ENCODE data around the gene IFNB1. TPM values are rescaled to one million over a fixed set of nuclear protein-coding genes. Genes with fewer than 3 reads are reported as not detected.

IFNB1 gene
- total RNA-seq, 2 experiments from 2014 or later: 0.44 to 0.57 TPM

DNA sequence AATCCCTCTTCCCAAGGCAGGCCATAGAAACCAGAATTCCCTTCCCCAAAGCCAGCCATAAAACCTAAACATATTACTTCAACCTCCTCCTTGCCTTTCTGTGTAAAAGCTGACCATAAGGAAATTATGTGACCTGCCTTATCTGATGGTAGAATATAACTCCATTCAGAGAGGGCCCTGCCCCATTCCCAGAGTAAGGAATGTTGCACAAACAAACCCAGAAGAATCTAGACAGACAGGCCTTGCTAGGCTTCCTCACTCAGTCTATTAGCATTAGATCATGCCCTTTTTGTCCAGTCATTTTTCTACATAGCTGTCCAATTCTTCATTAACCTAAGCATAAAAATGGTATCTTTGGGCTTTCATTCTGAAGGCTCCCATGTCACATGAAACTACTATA, 17.8 kb upstream of the IFNB1 start:
- Mint-ChIP-seq H3K36me3 (ENCODE audit: low read depth) (peaks cover 2% of the 10 kb centered on the region), H3K9me3 (no peaks in the 10 kb centered on the region), H3K27me3 (ENCODE audit: low read depth) (no peaks in the 10 kb centered on the region), H3K4me1 (ENCODE audit: low read depth) (peaks cover 39% of the 10 kb centered on the region), H3K4me3 (peak overlapping the region; percentile 76), H3K27ac (peak overlapping the region; percentile 94)
- intact Hi-C loops (cut with micrococcal nuclease): loop anchor here (5.0 kb wide), 1 partner anchor 1168 kb away; no protein-coding TSS in a partner anchor
- CTCF ChIA-PET: interaction anchor here (0.6 to 2.3 kb wide), 7 partner anchors 11 to 237 kb away, joined by 3 to 10 read pairs (median 3); no protein-coding TSS in a partner anchor
- no peak for DNase-seq

DNA sequence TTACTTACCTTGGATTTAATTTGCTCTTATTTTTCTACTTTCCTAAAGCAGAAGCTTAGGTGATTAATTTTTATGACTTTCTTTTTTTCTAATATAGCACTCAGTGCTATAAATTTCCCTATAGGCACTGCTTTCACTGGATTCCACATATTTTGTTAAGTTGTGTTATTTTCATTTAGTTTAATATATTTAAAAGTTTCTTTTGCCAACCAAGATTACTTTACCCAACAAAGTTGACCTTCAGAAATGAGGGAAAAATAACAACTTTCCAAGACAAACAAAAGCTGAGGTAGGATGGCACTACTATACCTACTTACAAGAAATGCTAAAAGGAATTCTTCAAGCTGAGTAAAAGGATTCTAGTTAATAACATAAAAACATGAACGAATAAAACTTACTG, 8.8 kb upstream of the IFNB1 start:
- Mint-ChIP-seq H3K4me1 (ENCODE audit: low read depth) (peaks cover 22% of the 10 kb centered on the region), H3K27me3 (ENCODE audit: low read depth) (no peaks in the 10 kb centered on the region), H3K36me3 (ENCODE audit: low read depth) (no peaks in the 10 kb centered on the region), H3K9me3 (peaks cover 11% of the 10 kb centered on the region), H3K4me3 (no peak overlapping the region), H3K27ac (no peak overlapping the region)
- DNase-seq: no peak
- intact Hi-C loops (cut with micrococcal nuclease): no loop called here
- CTCF ChIA-PET: no interaction called here

DNA sequence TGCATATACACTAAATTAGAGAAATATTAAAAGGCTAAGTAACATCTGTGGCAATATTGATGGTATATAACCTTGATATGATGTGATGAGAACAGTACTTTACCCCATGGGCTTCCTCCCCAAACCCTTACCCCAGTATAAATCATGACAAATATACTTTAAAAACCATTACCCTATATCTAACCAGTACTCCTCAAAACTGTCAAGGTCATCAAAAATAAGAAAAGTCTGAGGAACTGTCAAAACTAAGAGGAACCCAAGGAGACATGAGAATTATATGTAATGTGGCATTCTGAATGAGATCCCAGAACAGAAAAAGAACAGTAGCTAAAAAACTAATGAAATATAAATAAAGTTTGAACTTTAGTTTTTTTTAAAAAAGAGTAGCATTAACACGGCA, 7.3 kb upstream of the IFNB1 start:
- no peak overlapping the region for H3K4me3 Mint-ChIP-seq
- H3K9me3 Mint-ChIP-seq: peaks cover 11% of the 10 kb centered on the region
- intact Hi-C loops (cut with micrococcal nuclease): no loop called here
- H3K36me3 Mint-ChIP-seq (ENCODE audit: low read depth): no peaks in the 10 kb centered on the region
- H3K27me3 Mint-ChIP-seq (ENCODE audit: low read depth): no peaks in the 10 kb centered on the region
- no peak overlapping the region for H3K27ac Mint-ChIP-seq
- CTCF ChIA-PET: interaction anchor here (1.0 kb wide), 1 partner anchor 200 kb away, joined by 3 read pairs; no protein-coding TSS in a partner anchor
- H3K4me1 Mint-ChIP-seq (ENCODE audit: low read depth): peaks cover 23% of the 10 kb centered on the region
- no peak for DNase-seq

DNA sequence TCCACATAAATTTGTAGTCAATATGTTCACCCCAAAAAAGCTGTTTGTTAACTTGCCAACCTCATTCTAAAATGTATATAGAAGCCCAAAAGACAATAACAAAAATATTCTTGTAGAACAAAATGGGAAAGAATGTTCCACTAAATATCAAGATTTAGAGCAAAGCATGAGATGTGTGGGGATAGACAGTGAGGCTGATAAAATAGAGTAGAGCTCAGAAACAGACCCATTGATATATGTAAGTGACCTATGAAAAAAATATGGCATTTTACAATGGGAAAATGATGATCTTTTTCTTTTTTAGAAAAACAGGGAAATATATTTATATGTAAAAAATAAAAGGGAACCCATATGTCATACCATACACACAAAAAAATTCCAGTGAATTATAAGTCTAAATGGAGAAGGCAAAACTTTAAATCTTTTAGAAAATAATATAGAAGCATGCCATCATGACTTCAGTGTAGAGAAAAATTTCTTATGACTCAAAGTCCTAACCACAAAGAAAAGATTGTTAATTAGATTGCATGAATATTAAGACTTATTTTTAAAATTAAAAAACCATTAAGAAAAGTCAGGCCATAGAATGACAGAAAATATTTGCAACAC, 6.6 kb upstream of the IFNB1 start:
- CTCF ChIA-PET: no interaction called here
- Mint-ChIP-seq H3K27me3 (ENCODE audit: low read depth) (no peaks in the 10 kb centered on the region), H3K4me3 (no peak overlapping the region), H3K9me3 (peaks cover 11% of the 10 kb centered on the region), H3K27ac (no peak overlapping the region), H3K36me3 (ENCODE audit: low read depth) (no peaks in the 10 kb centered on the region), H3K4me1 (ENCODE audit: low read depth) (peaks cover 23% of the 10 kb centered on the region)
- DNase-seq: no peak
- intact Hi-C loops (cut with micrococcal nuclease): no loop called here

DNA sequence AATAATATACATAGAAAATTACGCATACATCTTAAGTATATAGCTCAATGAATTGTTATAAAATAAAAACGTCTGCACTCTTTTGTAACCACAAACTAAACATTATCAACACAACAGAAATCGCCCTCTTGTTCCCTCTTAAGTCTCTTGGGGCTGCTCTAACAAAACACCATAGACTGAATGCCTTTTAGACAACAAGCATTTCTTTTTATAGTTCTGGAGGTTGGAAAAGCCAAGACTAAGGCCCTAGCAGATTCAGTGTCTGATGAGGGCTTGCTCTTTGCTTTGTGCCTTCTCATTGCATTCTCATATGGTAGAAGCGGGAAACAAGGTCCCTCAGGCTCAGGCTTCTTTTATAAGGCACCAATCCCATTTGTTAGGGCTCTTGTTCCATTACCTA, 4.9 kb upstream of the IFNB1 start:
- H3K36me3 Mint-ChIP-seq (ENCODE audit: low read depth): no peaks in the 10 kb centered on the region
- peaks cover 29% of the 10 kb centered on the region for H3K4me1 Mint-ChIP-seq (ENCODE audit: low read depth)
- H3K27me3 Mint-ChIP-seq (ENCODE audit: low read depth): no peaks in the 10 kb centered on the region
- intact Hi-C loops (cut with micrococcal nuclease): loop anchor here (1.0 kb wide), 1 partner anchor 52 kb away; no protein-coding TSS in a partner anchor
- H3K9me3 Mint-ChIP-seq: peaks cover 7% of the 10 kb centered on the region
- H3K4me3 Mint-ChIP-seq: no peak overlapping the region
- H3K27ac Mint-ChIP-seq: no peak overlapping the region
- CTCF ChIA-PET: interaction anchor here (0.7 to 2.3 kb wide), 2 partner anchors 29 to 247 kb away, joined by 3 to 19 read pairs; no protein-coding TSS in a partner anchor
- no peak for DNase-seq

GRCh38 chr9:21081999-21082398, 4.3 kb upstream of the IFNB1 start:
- DNase-seq: peak; percentile 12
- Mint-ChIP-seq H3K4me1 (ENCODE audit: low read depth) (peaks cover 29% of the 10 kb centered on the region), H3K27me3 (ENCODE audit: low read depth) (no peaks in the 10 kb centered on the region), H3K4me3 (peak overlapping the region; percentile 26), H3K9me3 (peaks cover 3% of the 10 kb centered on the region), H3K27ac (no peak overlapping the region), H3K36me3 (ENCODE audit: low read depth) (no peaks in the 10 kb centered on the region)
- intact Hi-C loops (cut with micrococcal nuclease): loop anchor here (1.0 kb wide), 1 partner anchor 52 kb away; no protein-coding TSS in a partner anchor
- CTCF ChIA-PET: interaction anchor here (0.7 to 2.3 kb wide), 4 partner anchors 15 to 246 kb away, joined by 3 to 19 read pairs (median 4); no protein-coding TSS in a partner anchor

DNA sequence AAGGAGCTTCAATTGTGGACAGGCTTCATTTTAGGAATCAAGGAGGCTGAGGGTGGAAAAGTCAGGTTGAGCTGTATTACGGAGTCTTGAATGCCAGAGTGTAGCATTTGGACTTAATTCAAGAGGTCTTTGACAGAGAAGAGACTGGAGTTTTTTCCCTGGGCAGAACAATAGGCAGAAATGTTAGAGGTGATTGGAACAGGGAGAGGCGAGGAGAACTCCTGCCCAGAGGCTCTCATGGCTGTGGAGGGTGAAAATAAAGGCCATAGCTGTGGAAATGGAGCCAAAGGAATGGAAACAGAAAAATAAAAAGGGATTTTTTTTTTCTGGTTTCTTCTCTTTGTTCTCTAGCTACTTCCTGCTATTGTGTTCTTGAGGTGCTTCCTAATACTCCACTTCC, 3.7 kb upstream of the IFNB1 start:
- intact Hi-C loops (cut with micrococcal nuclease): no loop called here

GRCh38 chr9:21080793-21081192, 3.1 kb upstream of the IFNB1 start:
- CTCF ChIA-PET: interaction anchor here (1.6 to 2.3 kb wide), 2 partner anchors 16 to 31 kb away, joined by 4 to 19 read pairs; no protein-coding TSS in a partner anchor

More for the DNA sequence above, 3.7 kb upstream of the IFNB1 start:
- Mint-ChIP-seq H3K27ac (no peak overlapping the region), H3K36me3 (ENCODE audit: low read depth) (no peaks in the 10 kb centered on the region), H3K27me3 (ENCODE audit: low read depth) (no peaks in the 10 kb centered on the region), H3K4me1 (ENCODE audit: low read depth) (peaks cover 29% of the 10 kb centered on the region), H3K9me3 (no peaks in the 10 kb centered on the region), H3K4me3 (no peak overlapping the region)
- no peak for DNase-seq
- CTCF ChIA-PET: interaction anchor here (0.8 to 2.3 kb wide), 3 partner anchors 15 to 159 kb away, joined by 3 to 19 read pairs (median 4); no protein-coding TSS in a partner anchor

GRCh38 chr9:21078702-21079101, 960 bp upstream of the IFNB1 start:
- no peaks in the 10 kb centered on the region for H3K9me3 Mint-ChIP-seq
- CTCF ChIA-PET: interaction anchor here (0.5 to 3.5 kb wide), 10 partner anchors 11 to 722 kb away, joined by 3 to 57 read pairs (median 4); no protein-coding TSS in a partner anchor

More at GRCh38 chr9:21080793-21081192, 3.1 kb upstream of the IFNB1 start:
- H3K9me3 Mint-ChIP-seq: no peaks in the 10 kb centered on the region
- no peak for DNase-seq
- peaks cover 29% of the 10 kb centered on the region for H3K4me1 Mint-ChIP-seq (ENCODE audit: low read depth)
- no peaks in the 10 kb centered on the region for H3K36me3 Mint-ChIP-seq (ENCODE audit: low read depth)
- intact Hi-C loops (cut with micrococcal nuclease): no loop called here
- no peak overlapping the region for H3K4me3 Mint-ChIP-seq
- H3K27me3 Mint-ChIP-seq (ENCODE audit: low read depth): no peaks in the 10 kb centered on the region
- H3K27ac Mint-ChIP-seq: no peak overlapping the region

DNA sequence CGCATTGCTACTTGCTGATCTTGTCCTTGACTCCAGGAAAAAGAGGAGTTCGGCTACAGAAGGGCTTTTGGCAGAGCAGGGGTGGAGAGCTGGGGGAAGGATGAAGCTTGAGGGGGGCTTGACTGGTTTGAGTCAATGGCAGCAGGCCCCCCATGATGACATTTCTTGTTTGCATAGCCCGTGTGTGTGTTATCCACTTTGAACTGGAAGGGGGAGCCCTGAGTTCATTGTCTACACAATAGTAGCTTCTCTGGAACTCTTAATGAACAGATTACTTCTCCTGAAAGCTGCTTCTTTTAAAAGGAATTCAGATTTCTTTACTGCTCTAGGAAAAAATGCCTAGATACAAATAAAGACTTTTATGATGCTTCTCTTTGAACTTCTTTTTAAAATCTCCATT, 2.3 kb downstream of the IFNB1 start:
- H3K27me3 Mint-ChIP-seq (ENCODE audit: low read depth): no peaks in the 10 kb centered on the region
- no peak for DNase-seq
- no peak overlapping the region for H3K4me3 Mint-ChIP-seq
- H3K36me3 Mint-ChIP-seq (ENCODE audit: low read depth): peaks cover 1% of the 10 kb centered on the region
- CTCF ChIA-PET: interaction anchor here (0.8 to 1.9 kb wide), 6 partner anchors 10 to 120 kb away, joined by 3 to 15 read pairs (median 4); no protein-coding TSS in a partner anchor
- peaks cover 7% of the 10 kb centered on the region for H3K4me1 Mint-ChIP-seq (ENCODE audit: low read depth)
- intact Hi-C loops (cut with micrococcal nuclease): no loop called here
- H3K27ac Mint-ChIP-seq: no peak overlapping the region
- H3K9me3 Mint-ChIP-seq: no peaks in the 10 kb centered on the region

More at GRCh38 chr9:21078702-21079101, 960 bp upstream of the IFNB1 start:
- peaks cover 27% of the 10 kb centered on the region for H3K4me1 Mint-ChIP-seq (ENCODE audit: low read depth)
- no peaks in the 10 kb centered on the region for H3K36me3 Mint-ChIP-seq (ENCODE audit: low read depth)
- H3K27ac Mint-ChIP-seq: peak overlapping the region; percentile 37
- intact Hi-C loops (cut with micrococcal nuclease): loop anchor here (1.0 to 2.0 kb wide), 3 partner anchors 18 to 33 kb away; no protein-coding TSS in a partner anchor
- H3K4me3 Mint-ChIP-seq: no peak overlapping the region
- no peaks in the 10 kb centered on the region for H3K27me3 Mint-ChIP-seq (ENCODE audit: low read depth)
- no peak for DNase-seq

- intact Hi-C loops (cut with micrococcal nuclease): no loop called here
- no peak for DNase-seq
- Mint-ChIP-seq H3K4me1 (ENCODE audit: low read depth) (no peaks in the 10 kb centered on the region), H3K4me3 (no peak overlapping the region), H3K27me3 (ENCODE audit: low read depth) (no peaks in the 10 kb centered on the region), H3K36me3 (ENCODE audit: low read depth) (peaks cover 1% of the 10 kb centered on the region), H3K9me3 (no peaks in the 10 kb centered on the region), H3K27ac (no peak overlapping the region)
- CTCF ChIA-PET: interaction anchor here (1.5 kb wide), 1 partner anchor 40 kb away, joined by 7 read pairs; no protein-coding TSS in a partner anchor
These were observed 6.8 kb downstream of the IFNB1 start for GRCh38 chr9:21070906-21071305.

- H3K4me3 Mint-ChIP-seq: no peak overlapping the region
- no peaks in the 10 kb centered on the region for H3K4me1 Mint-ChIP-seq (ENCODE audit: low read depth)
- intact Hi-C loops (cut with micrococcal nuclease): no loop called here
- H3K36me3 Mint-ChIP-seq (ENCODE audit: low read depth): peaks cover 1% of the 10 kb centered on the region
- H3K9me3 Mint-ChIP-seq: no peaks in the 10 kb centered on the region
- CTCF ChIA-PET: interaction anchor here (1.3 to 1.5 kb wide), 2 partner anchors 9 to 40 kb away, joined by 3 to 7 read pairs; no protein-coding TSS in a partner anchor
- H3K27me3 Mint-ChIP-seq (ENCODE audit: low read depth): no peaks in the 10 kb centered on the region
- DNase-seq: no peak
- H3K27ac Mint-ChIP-seq: no peak overlapping the region
These were observed 7.6 kb downstream of the IFNB1 start for GRCh38 chr9:21070171-21070571.

All from activated naive CD4-positive, alpha-beta T cell treated with anti-CD3 and anti-CD28 coated beads for 36 hours (primary cell).